Mesenchymal stem cell (in vitro differentiated cells and primary cell): ENCODE measurements around the gene COX7A1.

ENCODE experiments used
- DNase-seq: peaks from one replicate; pipeline ENCODE4 v3.0.0-alpha.2; 2013
- H2AFZ ChIP-seq: one replicate; pipeline ENCODE4 v1.6.1; 2013; ENCODE audit warnings: low read depth, mild to moderate bottlenecking, control low read depth, inconsistent platforms, low read length, moderate library complexity
- H2AK5ac ChIP-seq: 2 replicates; pipeline ENCODE4 v1.6.1; 2013; ENCODE audit warnings: low read length, moderate library complexity, mild to moderate bottlenecking, inconsistent platforms; ENCODE audit not compliant: severe bottlenecking
- H2BK120ac ChIP-seq: one replicate; pipeline ENCODE4 v1.6.1; 2013; ENCODE audit warnings: low read depth, mild to moderate bottlenecking, inconsistent platforms, low read length, moderate library complexity
- H2BK12ac ChIP-seq, 2 experiments: one replicate each; pipeline ENCODE4 v1.6.1; 2013; ENCODE audit warnings: inconsistent platforms in 2 of 2, low read length in 2 of 2, mild to moderate bottlenecking in 2 of 2, moderate library complexity in 2 of 2, control low read depth in 1 of 2
- H2BK15ac ChIP-seq: one replicate; pipeline ENCODE4 v1.6.1; 2013; ENCODE audit warnings: mild to moderate bottlenecking, low read depth, inconsistent platforms; ENCODE audit not compliant: poor library complexity, severe bottlenecking
- H2BK5ac ChIP-seq: 2 replicates; pipeline ENCODE4 v1.6.1; 2013; ENCODE audit warnings: low read depth, mild to moderate bottlenecking, low read length, control low read depth, inconsistent platforms; ENCODE audit not compliant: poor library complexity, severe bottlenecking
- H3K14ac ChIP-seq, 2 experiments: one replicate each; pipeline ENCODE4 v1.6.1; 2013; ENCODE audit warnings: inconsistent platforms in 2 of 2, low read length in 2 of 2, control low read depth in 1 of 2, mild to moderate bottlenecking in 1 of 2, moderate library complexity in 1 of 2
- H3K18ac ChIP-seq, 2 experiments: one replicate each; pipeline ENCODE4 v1.6.1; 2013; ENCODE audit warnings: inconsistent platforms in 2 of 2, low read length in 2 of 2, control low read depth in 1 of 2, low read depth in 1 of 2, mild to moderate bottlenecking in 1 of 2
- H3K23ac ChIP-seq, 2 experiments: one replicate each; pipeline ENCODE4 v1.6.1; 2013; ENCODE audit warnings: inconsistent platforms in 2 of 2, low read length in 2 of 2, mild to moderate bottlenecking in 2 of 2, moderate library complexity in 2 of 2, control low read depth in 1 of 2
- H3K27ac ChIP-seq: 2 replicates; pipeline ENCODE4 v1.5.1; 2013; ENCODE audit warnings: mild to moderate bottlenecking, moderate library complexity, low read length, control low read depth, inconsistent platforms; ENCODE audit not compliant: poor library complexity, severe bottlenecking
- H3K27me3 ChIP-seq, 2 experiments: 2 replicates each; pipeline versions ENCODE4 v1.6.1 to v1.7.0; 2013; ENCODE audit warnings: low read length in 2 of 2, mild to moderate bottlenecking in 2 of 2, moderate library complexity in 2 of 2, control low read depth in 1 of 2, inconsistent platforms in 1 of 2; ENCODE audit not compliant: control insufficient read depth in 1 of 2, insufficient read depth in 1 of 2
- H3K36me3 ChIP-seq, 2 experiments: 2 replicates each; pipeline versions ENCODE4 v1.6.1 to v1.7.0; 2013; ENCODE audit warnings: low read length in 2 of 2, control low read depth in 1 of 2, inconsistent platforms in 1 of 2, low read depth in 1 of 2, mild to moderate bottlenecking in 1 of 2; ENCODE audit not compliant: insufficient read depth in 2 of 2, control insufficient read depth in 1 of 2
- H3K4ac ChIP-seq, 2 experiments: one replicate each; pipeline ENCODE4 v1.6.1; 2013; ENCODE audit warnings: inconsistent platforms in 2 of 2, low read length in 2 of 2, mild to moderate bottlenecking in 2 of 2, moderate library complexity in 2 of 2, control low read depth in 1 of 2, low read depth in 1 of 2
- H3K4me1 ChIP-seq: 2 replicates; pipeline ENCODE4 v1.6.1; 2013; ENCODE audit warnings: low read depth, low read length, control low read depth; ENCODE audit not compliant: control insufficient read depth, insufficient read depth
- H3K4me2 ChIP-seq: 2 replicates; pipeline ENCODE4 v1.6.1; 2013; ENCODE audit warnings: low read length, mild to moderate bottlenecking, inconsistent platforms; ENCODE audit not compliant: poor library complexity, severe bottlenecking
- H3K4me3 ChIP-seq, 2 experiments: 2 replicates each; pipeline versions ENCODE4 v1.5.1 to v1.7.0; 2013; ENCODE audit warnings: low read length in 2 of 2, mild to moderate bottlenecking in 2 of 2, control low read depth in 1 of 2, low read depth in 1 of 2; ENCODE audit not compliant: insufficient read depth in 1 of 2
- H3K79me1 ChIP-seq: replicated peaks from 2 replicates; pipeline ENCODE4 v1.6.1; 2013; ENCODE audit warnings: mild to moderate bottlenecking, control low read depth, low read length, inconsistent platforms; ENCODE audit not compliant: poor library complexity, severe bottlenecking
- H3K9ac ChIP-seq: 2 replicates; pipeline ENCODE4 v1.7.0; 2013; ENCODE audit warnings: mild to moderate bottlenecking, low read length, moderate library complexity
- H3K9me3 ChIP-seq: 2 replicates; pipeline ENCODE4 v1.7.0; 2013; ENCODE audit warnings: mild to moderate bottlenecking, low read length; ENCODE audit not compliant: control insufficient read depth
- H4K8ac ChIP-seq: one replicate; pipeline ENCODE4 v1.6.1; 2013; ENCODE audit warnings: inconsistent platforms, mild to moderate bottlenecking, low read length, moderate library complexity
- H4K91ac ChIP-seq: one replicate; pipeline ENCODE4 v1.6.1; 2013; ENCODE audit warnings: mild to moderate bottlenecking, low read length, inconsistent platforms
- WGBS: methylation state at CpG from one replicate; pipeline ENCODE4 v1.1.7; 2013; ENCODE audit warnings: mixed read lengths; 5-methylcytosine and 5-hydroxymethylcytosine counted together

The COX7A1 gene

DNA sequence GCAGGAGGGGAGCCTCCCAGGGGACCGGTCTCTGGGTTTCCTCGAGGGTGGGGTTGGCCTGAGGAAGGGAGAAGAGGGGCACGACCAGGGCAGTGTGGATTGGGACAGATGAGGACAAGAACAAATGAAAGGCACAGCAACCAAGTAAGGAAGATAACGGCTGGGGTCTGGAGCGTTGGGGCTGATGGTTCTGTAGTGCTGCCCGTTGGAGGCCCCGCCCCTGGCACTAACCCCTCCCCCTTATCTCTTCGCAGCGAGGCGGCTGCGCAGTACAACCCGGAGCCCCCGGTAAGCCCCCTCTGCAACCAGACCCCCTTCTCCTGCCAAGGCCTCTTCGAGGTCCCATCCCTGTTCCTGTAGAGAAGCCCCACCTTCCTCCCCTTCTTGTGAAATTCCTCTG is 10.2 kb downstream of the COX7A1 start:
- H3K4ac ChIP-seq, result no peak overlapping the region
- no peaks in the 10 kb centered on the region for H3K9me3 ChIP-seq
- DNase-seq, result no peak
- no peak overlapping the region for H2BK120ac ChIP-seq
- no peak overlapping the region for H2BK12ac ChIP-seq
- no peak overlapping the region for H4K91ac ChIP-seq
- no peaks in the 10 kb centered on the region for H3K27me3 ChIP-seq
- H3K23ac ChIP-seq, result no peak overlapping the region
- H2AFZ ChIP-seq, result no peak overlapping the region
- no peak overlapping the region for H3K14ac ChIP-seq
- peak overlapping the region; percentile 57 for H3K4me2 ChIP-seq
- no peak overlapping the region for H2AK5ac ChIP-seq
- H4K8ac ChIP-seq, result no peak overlapping the region
- H3K36me3 ChIP-seq, result peaks cover 47 to 49% of the 10 kb centered on the region in 2 experiments
- H2BK15ac ChIP-seq, result no peak overlapping the region
- H3K4me3 ChIP-seq, result peak overlapping the region in 1 of 2 experiments; percentile 76
- H3K79me1 ChIP-seq, result peaks cover 29% of the 10 kb centered on the region
- no peak overlapping the region for H3K27ac ChIP-seq
- WGBS, result 98% methylated on average over 14 of the region's 14 CpGs
- H3K9ac ChIP-seq, result no peak overlapping the region
- H2BK5ac ChIP-seq, result no peak overlapping the region
- no peak overlapping the region for H3K18ac ChIP-seq
- H3K4me1 ChIP-seq, result peaks cover 13% of the 10 kb centered on the region

DNA sequence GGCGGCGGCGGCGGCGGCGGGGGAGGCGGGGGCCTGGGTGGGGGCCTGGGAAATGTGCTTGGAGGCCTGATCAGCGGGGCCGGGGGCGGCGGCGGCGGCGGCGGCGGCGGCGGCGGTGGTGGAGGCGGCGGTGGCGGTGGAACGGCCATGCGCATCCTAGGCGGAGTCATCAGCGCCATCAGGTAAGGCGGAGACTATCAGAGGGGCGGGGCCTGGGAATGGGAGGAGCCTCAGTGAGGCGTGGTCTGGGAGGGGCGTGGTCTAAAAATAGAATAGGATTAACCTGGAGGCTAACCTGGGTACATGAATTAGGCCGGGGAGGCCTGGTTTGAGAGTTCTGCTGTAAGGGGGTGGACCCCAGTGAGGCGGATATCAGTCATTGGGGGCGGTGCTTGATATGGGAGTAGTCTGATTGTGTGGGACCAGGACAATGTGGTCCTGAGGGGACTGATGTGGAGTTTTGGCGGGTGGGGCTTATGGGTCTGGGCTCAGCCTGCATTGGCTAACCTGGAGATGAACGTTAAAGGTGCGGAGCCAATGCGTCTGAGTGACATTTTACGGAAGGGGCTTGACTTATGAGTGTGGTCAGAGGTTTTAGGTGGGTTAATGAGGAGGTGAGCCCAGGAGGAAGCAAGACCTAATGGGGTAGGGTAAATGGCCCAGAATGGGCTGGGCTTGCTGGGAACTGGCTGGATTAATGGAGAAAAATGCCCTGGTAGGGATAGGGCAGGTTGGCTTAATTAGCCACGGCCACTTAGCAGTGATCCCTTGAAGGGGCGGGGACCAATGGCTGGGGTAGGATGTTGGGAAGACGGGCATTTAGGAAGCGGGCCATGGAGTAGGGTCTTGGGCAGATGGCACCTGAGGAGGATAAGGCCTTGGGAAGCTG is 11.0 kb downstream of the COX7A1 start:
- Histone ChIP-seq H3K27me3 (no peaks in the 10 kb centered on the region), H3K27ac (no peak overlapping the region), H2AK5ac (peak overlapping the region; percentile 57), H3K36me3 (peaks cover 39 to 41% of the 10 kb centered on the region in 2 experiments), H3K4ac (peak overlapping the region in 1 of 2 experiments; percentile 100), H3K9me3 (no peaks in the 10 kb centered on the region), H2BK15ac (no peak overlapping the region), H3K23ac (no peak overlapping the region), H2BK12ac (no peak overlapping the region), H3K4me2 (peak overlapping the region; percentile 57), H4K91ac (no peak overlapping the region), H3K14ac (no peak overlapping the region), H3K4me1 (peaks cover 18% of the 10 kb centered on the region), H3K79me1 (peaks cover 22% of the 10 kb centered on the region), H2BK120ac (peak overlapping the region; percentile 65), H4K8ac (peak overlapping the region; percentile 79), H3K9ac (peak overlapping the region; percentile 100), H2BK5ac (no peak overlapping the region), H3K18ac (peak overlapping the region in 1 of 2 experiments; percentile 88), H2AFZ (no peak overlapping the region), H3K4me3 (peak overlapping the region; percentile 89 to 96)
- 22% methylated on average over 32 of the region's 42 CpGs for WGBS
- peak; percentile 86 for DNase-seq

DNA sequence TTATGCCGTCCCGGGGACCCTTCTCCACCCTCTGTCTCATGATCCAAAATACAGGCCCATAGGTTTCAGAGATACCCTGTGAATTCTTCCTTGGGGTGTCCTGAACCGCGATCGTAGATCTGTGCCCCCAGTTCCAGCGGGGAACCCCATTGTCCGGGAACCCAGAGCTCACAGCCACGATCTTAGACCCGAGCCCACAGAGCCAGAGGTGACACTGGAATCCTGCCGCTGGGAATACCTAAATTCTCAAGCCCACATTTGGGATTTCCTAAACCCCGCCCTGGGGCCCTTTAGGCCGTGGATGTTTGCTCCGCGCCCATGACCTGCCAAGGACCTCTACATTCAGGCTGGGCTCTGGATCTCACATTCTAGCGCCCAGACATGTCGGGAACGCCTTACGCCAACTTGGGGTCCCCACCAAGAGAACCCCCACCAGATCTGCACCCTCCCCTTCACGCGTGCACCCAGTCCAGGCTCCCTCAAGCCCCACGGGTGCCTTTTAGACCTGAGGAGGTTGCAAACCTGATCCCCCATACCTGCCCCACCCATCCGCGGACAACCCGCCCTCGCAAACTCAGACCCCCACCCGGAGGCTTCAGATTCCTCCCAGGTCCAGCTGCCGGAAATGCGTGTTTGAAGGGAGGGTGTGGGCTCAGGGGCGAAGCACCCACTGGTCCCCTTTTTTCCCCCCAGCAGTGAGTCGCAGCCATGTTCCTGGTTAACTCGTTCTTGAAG is 11.8 kb downstream of the COX7A1 start:
- H3K36me3 ChIP-seq, result peaks cover 31 to 33% of the 10 kb centered on the region in 2 experiments
- H3K27ac ChIP-seq, result peak overlapping the region; percentile 98
- H3K9ac ChIP-seq, result peak overlapping the region; percentile 100
- peak overlapping the region in 1 of 2 experiments; percentile 48 for H2BK12ac ChIP-seq
- H2AFZ ChIP-seq, result no peak overlapping the region
- no peaks in the 10 kb centered on the region for H3K9me3 ChIP-seq
- peak overlapping the region; percentile 94 to 100 for H3K4ac ChIP-seq
- H4K91ac ChIP-seq, result peak overlapping the region; percentile 80
- peak overlapping the region; percentile 79 for H4K8ac ChIP-seq
- H2BK5ac ChIP-seq, result peak overlapping the region; percentile 98
- H3K79me1 ChIP-seq, result peaks cover 17% of the 10 kb centered on the region
- peak overlapping the region; percentile 89 to 96 for H3K4me3 ChIP-seq
- peak overlapping the region; percentile 65 for H2BK120ac ChIP-seq
- H3K4me2 ChIP-seq, result peak overlapping the region; percentile 69
- peak; percentile 59 for DNase-seq
- peaks cover 18% of the 10 kb centered on the region for H3K4me1 ChIP-seq
- peak overlapping the region; percentile 14 to 99 for H3K23ac ChIP-seq
- WGBS, result under 1% methylated on average over 18 of the region's 31 CpGs
- H3K27me3 ChIP-seq, result no peaks in the 10 kb centered on the region
- H2BK15ac ChIP-seq, result peak overlapping the region; percentile 74
- H2AK5ac ChIP-seq, result peak overlapping the region; percentile 95
- H3K14ac ChIP-seq, result peak overlapping the region; percentile 98 to 99
- peak overlapping the region; percentile 88 to 94 for H3K18ac ChIP-seq
